ENCODE results near the gene NHEJ1.

The NHEJ1 gene

GRCh38 chr2:219167997-219168396 is 7.4 kb upstream of the NHEJ1 start:
- no peak for DNase-seq (ENCODE audit: low read depth)

DNA sequence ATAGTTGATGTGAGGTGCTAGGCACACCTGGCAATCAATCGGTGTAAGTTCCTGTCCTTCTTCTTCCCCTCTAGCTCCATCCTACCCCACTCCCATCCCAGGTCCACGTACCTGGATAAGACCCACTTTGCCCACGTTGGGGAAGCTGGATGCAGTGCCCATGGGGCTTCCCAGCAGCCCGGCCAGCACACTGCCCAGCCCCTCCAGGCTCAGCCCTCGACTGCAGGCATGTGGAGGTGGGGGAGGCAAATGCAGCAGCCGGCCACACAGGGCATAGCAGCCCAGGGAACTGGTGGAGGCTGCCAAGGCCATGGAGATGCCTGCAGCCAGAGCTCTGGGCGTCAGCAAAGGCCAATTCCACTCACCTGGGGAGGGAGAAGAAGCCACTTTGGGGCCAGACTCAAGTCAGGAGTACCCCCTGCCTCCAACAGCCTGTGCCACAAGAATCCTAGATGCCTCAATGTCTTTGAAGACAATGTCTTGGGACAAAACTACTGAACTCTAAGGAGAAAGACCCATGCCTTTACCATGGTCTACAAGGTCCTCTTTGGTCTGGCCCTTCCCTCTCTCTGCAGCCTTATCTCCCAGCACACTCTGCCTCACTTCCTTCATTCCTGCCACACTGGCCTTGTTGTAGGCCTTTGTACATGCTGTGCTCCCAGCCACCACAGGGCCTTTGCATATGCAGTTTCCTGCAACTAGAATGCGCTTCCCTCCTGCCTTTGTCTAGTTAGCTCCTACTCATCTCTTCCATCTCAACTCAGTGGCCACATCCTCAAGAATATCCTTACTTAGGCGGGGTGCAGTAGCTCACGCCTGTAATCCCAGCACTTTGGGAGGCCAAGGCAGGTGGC is 4.7 kb upstream of the NHEJ1 start:
- DNase-seq (ENCODE audit: low read depth), result no peak

- DNase-seq (ENCODE audit: low read depth), result no peak
Measured at GRCh38 chr2:219163156-219163555, 2.5 kb upstream of the NHEJ1 start.

GRCh38 chr2:219161097-219161496 is 482 bp upstream of the NHEJ1 start:
- DNase-seq (ENCODE audit: low read depth), result no peak

DNA sequence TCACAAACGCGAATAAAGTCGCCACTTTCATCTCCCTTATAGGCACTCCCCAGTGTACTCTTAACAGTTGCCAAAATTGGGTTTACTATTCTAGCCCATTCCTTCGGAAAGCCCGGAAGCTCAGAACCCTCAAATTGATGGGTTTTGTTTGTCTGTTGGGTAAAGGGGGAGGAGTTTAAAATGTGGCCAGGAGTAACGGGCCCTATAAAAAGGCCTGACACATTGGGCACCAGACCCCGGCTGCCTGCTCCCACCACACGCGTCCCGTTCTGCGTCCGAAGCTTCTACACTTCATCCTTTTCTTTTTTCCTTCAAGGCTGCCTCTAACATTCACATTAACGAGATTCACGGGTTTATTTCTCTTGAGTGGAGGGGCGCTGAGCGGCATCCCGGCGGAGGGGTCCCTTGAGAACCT is 837 bp downstream of the NHEJ1 start:
- no peak for DNase-seq (ENCODE audit: low read depth)

GRCh38 chr2:219158586-219158985 is 2.0 kb downstream of the NHEJ1 start:
- DNase-seq (ENCODE audit: low read depth), result no peak

- DNase-seq (ENCODE audit: low read depth), result no peak
Measured at GRCh38 chr2:219158025-219158424, 2.6 kb downstream of the NHEJ1 start.

DNA sequence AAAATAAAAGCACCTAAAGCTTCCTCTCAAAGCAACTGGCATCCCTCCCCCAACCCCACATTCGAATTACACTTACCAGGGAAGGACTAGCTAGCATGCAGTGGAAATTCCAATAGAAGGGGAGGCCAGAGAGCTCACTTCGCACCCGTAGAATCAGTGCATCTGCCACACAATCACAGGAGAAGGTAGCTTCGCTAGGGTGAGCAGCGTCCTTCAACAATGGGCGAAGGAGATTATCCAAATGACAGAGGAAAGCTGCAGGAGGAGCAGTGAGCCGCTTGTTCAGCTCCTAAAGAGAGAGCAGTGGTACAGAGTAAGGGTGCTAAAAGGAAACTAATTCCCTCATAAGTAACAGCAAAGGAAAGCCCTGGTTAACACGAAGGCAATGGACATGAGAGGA is 3.2 kb downstream of the NHEJ1 start:
- no peak for DNase-seq (ENCODE audit: low read depth)

GRCh38 chr2:219155054-219155644 is 5.5 kb downstream of the NHEJ1 start:
- DNase-seq (ENCODE audit: low read depth), result peak; percentile 49

- no peak for DNase-seq (ENCODE audit: low read depth)
Measured at GRCh38 chr2:219149667-219150066, 10.9 kb downstream of the NHEJ1 start.

DNA sequence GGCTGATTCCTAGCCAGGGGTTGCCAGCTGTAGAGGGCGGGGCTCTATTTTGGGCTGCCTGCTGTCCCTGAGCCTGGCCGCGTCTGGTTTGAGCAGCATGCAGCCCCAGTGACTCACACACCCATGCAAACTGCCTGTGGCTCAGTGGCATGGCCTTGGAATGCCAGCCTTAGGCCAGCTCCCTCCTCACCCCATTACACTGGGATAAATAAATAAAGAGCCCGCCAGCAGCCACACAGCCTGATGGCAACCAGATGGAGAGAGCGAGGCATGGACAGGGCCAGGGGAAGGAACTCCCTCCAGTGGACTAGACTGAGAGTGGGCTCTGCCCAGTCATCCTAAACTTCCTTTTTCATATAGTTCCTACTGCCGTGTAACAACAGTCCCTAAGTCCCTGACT is 18.3 kb downstream of the NHEJ1 start:
- peak; percentile 83 for DNase-seq (ENCODE audit: low read depth)

GRCh38 chr2:219140722-219141121 is 19.9 kb downstream of the NHEJ1 start:
- DNase-seq (ENCODE audit: low read depth), result no peak

DNA sequence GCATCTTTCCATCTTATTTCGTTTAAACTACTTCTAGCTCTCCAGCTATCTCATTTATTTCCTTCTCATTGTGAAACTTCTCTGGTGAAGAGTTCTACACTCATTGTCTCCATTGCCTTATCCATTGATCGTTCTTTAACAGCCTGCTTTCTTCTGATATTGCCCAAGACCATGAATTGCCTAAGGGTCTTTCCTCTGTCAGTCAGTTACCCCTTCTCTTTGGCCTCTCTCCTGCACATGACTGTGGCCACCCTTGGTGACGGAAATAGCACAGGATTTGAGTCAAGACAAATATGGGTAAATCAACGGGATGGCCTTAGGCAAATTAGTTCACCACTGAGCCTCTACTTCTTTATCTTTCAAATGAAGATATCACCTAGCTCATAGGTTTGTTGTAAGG is 26.6 kb downstream of the NHEJ1 start:
- DNase-seq (ENCODE audit: low read depth), result no peak

DNA sequence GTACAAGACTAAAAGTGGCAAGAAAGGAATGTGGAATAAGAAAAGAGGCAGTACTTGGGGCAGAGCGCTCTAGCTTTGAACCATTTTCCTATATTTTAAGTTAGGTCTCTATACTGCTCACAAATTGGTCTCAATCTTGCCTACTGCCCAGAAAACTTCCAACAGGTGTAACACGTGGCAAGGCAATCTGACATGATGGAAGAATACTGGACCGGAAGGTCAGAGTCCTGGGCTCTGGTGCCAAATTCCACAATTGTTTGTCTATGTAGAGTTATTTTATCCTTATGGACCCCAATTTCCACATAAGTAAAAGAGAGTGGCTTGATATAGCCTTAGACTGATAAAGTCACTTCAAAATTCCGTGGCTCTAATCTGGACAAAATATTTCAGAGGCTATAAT is 28.9 kb downstream of the NHEJ1 start:
- no peak for DNase-seq (ENCODE audit: low read depth)

DNA sequence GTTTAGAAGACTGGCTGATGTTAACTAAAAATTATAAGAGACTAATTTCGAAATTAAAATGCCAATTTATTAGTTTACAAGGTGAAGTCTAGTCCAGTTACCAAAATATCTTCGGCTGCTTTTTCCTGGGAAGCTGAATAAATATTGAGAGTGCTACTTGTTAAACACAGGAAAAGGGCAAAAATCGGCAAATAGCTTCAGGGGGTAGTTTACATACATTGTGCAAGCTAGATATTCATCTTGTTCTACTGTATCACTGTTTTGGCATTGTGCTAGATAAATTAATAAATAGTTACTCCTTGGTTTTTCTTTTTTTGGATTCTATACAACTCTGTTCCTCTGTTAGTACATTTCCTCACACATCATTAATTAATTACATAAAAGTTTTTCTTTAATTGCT is 29.3 kb downstream of the NHEJ1 start:
- no peak for DNase-seq (ENCODE audit: low read depth)

DNA sequence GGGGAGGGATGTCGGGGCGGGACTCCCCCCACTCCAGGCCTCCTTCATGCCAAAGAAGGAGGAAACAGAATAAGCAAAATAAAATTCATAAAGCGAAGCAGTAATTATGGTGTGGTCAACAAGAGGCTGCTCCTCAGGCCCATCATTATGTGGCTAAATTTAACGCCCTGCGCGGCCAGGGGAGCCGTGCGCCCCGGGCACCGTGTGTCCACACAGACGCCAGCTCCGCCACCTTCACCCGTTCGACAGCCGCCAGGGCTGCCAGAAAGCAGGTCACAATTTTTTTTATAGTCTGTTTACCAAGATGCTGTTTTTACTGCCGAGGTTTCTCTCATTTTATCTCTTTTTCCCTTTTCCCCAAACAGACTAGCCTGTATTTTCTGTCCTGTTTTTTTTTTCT is 31.0 kb downstream of the NHEJ1 start:
- no peak for DNase-seq (ENCODE audit: low read depth)

DNA sequence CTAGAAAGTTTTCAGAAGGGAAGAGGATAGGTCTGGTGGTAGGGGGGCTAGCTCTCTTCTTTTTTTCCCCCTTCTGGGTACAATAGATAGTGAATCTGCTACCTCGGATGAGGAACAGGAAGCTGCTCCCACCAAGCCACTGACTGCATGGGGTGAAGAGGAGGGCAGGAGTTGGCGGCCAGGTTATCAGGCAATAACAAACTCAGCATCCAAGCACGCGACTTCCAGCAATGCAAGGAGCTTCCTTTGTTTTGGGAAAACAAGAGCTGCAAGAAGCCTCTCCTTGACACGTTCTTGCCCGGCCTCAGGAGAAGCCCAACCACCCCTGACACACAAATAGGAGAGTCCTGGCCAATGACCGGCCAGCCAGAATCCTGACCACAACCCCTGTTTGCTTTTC is 32.2 kb downstream of the NHEJ1 start:
- DNase-seq (ENCODE audit: low read depth), result no peak

GRCh38 chr2:219127037-219127635 is 33.5 kb downstream of the NHEJ1 start:
- no peak for DNase-seq (ENCODE audit: low read depth)

GRCh38 chr2:219126555-219126954 is 34.1 kb downstream of the NHEJ1 start:
- no peak for DNase-seq (ENCODE audit: low read depth)

DNA sequence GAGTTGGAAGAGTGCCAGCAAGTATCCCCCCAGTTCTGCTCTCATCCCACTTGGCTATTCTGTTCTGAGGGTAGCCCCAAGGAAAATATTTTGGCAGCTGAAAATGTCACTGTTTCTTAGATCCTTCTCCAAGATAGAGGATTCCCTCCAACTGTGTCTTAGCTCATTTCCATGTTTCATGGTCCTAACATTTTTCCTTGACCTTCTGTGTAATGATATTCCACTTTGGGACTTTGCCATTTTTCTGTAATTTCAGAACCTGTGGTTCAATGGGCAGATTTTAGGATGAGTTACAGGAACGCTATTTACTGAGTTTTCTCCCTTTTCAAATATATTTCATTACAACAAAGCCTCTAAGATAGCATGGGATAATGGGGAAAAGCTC is 34.7 kb downstream of the NHEJ1 start:
- DNase-seq (ENCODE audit: low read depth), result peak; percentile 24

DNA sequence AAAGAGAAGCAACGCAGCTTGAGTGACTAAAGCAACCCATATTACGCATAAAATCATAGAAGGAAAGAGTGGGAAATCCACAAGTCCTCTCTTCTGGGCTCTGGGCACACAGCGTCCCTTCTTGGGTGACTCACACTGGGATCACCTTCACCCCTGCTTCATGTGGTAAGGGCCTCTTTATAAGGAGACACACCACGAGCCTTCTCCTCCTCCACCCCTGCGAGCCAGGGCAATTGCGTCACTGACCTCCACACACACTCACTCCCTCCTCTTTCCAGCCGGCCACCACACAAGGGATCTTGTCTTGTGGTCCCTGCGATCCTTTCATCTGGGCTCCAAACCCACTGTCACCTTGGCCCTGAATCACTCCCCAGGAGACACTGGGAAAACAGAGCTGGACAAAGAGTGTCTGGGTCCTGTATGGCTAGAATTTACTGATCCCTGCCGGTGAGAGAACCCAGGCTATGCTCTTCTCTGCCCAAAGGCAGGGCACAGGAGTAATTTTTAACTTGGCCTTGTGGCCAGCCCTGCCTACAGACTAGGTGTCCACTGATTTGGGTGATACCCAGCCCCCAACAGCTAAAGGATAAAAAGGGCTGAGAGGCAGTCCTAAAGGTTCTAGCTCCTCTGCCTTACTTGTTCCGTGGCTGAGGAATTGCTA is 35.3 kb downstream of the NHEJ1 start:
- peak; percentile 86 for DNase-seq (ENCODE audit: low read depth)

DNA sequence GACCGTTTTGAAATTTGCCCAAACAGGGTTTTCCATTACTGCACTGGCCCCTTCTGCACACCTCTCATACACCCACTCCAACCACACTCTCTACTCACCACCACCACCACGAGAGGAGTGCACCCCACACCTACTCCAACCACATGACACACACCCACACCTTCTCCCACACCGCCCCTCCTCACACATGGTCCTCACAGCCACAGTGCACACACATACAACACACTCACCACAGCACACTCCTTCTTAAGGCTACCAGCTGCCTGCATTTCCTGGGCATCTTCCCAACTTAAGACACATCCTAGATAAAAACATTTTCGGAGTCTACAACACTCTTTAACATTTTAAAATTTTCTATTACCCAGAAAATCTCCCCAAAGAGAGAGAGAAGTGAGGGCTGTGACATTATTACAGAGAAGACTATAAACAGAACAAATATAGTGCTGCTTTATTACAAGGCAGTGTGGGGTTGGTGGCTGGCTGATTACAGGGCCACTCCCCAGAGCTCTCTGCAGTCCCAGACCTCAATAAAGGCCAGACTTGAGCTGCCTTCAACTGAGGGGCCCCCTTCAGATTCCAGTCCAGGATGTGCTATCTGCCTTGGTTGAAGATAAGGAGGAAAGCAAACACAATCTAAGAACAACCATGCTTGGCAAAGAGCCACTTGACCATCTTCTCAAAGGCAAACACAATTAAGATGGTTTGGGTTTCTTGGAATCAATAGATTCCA is 36.1 kb downstream of the NHEJ1 start:
- no peak for DNase-seq (ENCODE audit: low read depth)

Data from stromal cell of bone marrow (primary cell).